Mesenteric fat pad (tissue), 1 donor: ENCODE results near the gene LRMDA. TPM values are rescaled to one million over a fixed set of nuclear protein-coding genes. Genes with fewer than 3 reads are reported as not detected.

Source experiments
- DNase-seq: peaks from one replicate; pipeline ENCODE4 v3.0.0-alpha.2; 2020; ENCODE audit warnings: low spot score
- total RNA-seq: library from RNA; stranded (reverse); fragmentation: NEBNext Ultra II Directional; extraction: Animal tissue kit (Norgen Biotek cat#: 25700); gene quantifications from one replicate; pipeline ENCODE4 v1.2.1, GENCODE V29; 2021
- donor health status: DM: yes; HTN: yes; CAD: no.

Gene LRMDA
- total RNA-seq, 1 donor from 2014 or later, result 26.6 TPM

DNA sequence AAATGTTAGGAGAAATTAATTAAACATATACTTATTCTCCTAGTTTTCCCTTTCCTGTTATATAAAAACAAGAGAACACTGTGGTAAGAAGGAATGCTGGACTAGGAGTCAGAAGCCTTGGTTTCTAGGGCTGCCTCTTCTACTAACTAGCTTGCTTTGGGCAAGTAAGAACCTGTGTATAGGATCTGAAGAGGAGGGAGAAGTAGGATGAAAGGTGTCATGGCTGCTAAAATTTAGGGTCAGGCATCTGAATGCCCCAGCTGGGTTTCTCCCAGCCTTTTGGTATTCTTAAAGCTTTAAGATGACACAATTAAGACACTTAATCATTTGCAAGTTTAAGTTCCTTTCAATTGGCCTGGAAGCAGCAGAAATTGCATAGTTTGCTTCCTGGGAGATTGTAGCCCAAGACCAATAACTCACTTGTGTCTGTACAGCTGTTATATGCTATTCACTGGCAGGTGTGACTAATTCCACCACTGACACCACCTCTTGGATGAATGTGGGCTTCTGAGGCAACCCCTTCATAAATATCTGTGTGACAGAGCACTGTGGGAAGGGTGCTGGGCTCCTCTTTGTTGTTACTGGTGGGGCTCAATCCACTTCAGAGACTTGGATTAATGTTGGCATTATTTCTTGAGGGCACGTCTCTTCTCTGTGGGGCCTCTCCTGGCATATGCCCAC is 137.2 kb downstream of the LRMDA start:
- no peak for DNase-seq

DNA sequence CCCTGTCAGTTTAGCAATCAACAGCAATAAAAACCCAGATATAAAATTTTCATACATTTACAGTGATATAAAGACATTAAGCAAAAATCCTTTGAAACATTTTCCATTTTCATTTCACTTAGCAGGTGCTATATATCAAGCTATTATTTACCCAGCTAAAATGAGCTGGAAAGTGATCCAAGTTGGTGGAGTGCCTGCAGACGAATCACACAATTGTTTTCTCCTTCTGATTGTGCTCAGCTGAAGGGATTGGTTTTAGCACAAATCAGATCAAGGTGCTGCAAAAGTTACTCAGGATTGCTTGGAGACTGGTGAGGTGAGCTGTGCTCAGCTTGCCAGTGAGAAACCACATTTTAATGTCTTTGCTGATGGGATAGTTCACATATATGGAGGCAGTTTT is 138.1 kb downstream of the LRMDA start:
- DNase-seq, result no peak

DNA sequence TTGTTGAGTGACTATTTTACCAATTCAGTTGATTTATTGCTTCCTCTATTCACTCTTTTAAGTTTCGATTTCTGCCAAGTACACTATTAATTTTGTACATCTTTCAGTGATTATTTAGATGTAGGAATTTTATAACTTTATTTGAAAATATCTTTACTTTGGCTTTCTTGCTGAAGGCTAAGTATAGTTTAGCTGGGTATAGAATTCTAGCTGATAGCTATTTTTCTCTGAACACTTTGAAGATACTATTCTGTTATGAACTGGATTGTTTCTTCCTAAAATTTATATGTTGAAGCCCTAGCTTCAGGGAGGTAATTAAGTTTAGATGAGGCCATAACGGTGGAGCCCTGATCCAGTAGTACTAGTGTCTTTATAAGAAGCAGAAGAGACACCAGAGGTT is 141.1 kb downstream of the LRMDA start:
- no peak for DNase-seq

DNA sequence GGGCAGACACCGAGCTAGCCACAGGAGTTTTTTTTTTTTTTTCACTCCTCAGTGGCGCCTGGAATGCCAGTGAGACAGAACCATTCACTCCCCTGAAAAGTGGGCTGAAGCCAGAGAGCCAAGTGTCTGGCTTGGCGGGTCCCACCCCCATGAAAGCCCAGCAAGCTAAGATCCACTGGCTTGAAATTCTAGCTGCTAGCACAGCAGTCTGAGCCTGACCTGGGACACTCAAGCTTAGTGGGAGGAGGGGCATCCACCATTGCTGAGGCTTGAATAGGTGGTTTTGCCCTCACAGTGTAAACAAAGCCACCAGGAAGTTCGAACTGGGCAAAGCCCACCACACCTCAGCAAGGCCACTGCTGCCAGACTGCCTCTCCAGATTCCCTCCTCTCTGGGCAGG is 144.5 kb downstream of the LRMDA start:
- no peak for DNase-seq

DNA sequence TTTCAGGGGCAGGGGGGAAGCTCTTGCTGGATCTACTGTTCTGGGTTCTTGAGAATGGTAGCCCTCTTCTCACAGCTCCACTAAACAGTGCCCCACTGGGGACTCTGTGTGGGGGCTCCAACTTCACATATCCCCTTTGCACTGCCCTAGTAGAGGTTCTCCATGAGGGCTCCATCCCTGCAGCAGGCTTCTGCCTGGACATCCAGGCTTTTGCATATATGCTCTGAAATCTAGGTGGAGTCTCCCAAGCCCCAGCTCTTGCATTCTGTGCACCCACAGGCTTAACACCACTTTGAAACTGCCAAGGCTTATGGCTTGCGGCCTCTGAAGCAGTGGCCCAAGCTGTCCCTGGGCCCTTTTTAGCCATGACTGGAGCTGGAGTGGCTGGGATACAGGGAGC is 150.7 kb downstream of the LRMDA start:
- no peak for DNase-seq

DNA sequence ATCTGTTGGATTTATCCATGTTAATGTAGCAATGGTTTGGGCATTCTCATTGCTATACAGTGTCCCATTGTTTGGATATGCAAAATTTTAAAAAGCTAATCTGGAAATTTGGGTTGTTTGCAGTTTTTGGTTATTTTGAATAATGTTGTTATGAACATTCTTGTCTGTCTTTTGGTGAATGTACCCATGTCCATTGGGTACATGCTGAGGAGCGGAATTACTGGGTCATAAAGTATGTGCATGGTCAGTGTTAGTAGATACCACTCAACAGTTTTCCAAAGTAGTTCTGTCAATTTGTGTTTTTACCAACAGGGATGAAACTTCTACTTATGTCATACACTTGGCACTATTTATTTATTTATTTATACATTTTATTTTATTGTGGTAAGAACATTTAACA is 153.9 kb downstream of the LRMDA start:
- DNase-seq, result no peak

DNA sequence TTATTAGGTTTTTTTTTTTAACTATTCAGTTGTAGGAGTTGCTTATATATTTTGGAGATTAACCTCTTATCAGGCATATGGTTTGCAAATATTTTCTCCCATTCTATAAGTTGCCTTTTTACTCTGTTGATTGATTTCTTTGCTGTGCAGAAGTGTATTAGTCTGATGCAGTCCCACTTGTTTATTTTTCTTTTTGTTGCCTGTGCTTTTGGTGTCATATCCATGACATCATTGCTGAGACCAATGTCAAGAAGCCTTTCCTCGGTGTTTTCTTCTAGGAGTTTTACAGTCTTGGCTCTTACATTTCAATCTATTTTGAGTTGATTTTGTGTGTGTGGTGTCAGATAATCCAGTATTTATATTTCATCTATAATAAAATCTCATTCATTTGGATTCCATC is 155.4 kb downstream of the LRMDA start:
- DNase-seq, result no peak

DNA sequence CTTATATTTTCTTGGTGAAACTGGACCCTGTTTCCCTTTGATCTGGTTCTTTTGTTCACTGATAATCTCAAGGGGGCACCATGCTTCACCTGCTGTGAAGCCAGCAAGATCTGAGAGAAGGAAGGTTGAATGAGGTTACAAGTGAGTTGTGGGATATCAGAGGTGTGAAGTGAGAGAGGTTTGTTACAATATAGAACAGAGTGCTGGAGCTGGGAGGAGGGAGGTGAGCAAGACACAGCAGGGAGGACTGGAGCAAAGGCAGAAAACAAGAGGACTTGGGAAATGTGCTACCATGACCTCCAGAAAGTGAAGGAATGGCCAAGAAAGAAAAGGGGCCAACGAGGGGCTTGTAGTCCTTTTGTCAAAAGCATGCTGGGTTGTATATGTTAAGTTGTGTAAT is 156.6 kb downstream of the LRMDA start:
- DNase-seq, result no peak

DNA sequence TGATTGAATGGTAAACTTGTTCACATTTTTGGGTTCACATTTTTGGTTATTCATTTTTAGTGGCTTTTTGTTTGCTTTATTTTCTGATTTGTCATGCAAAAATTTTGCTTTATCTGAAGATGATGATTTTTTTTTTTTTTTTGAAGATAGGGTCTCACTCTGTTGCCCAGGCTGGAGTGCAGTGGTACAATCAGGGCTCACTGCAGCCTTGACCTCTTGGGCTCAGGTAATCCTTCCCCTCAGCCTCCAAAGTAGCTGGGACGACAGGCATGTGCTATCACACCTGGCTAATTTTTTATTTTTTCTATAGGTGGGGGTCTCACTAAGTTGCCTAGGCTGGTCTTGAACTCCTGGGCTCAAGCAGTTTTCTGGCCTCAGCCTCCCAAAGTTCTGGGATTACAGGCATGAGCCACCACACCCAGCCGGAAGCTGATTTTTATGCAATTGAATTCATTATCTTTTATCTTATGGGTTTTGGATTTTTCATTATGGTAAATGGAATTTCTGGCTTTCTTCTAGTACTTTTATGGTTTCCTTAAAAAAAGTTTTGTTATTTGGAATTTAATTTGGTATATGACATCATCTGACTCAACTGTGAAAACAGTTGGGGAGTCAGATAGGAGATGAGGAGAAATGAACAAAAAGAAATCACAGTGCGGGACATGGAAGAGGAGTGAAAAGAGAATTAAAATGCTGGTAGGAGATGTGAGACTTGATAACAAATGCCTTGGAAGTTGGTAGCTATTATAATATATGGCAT is 158.7 kb downstream of the LRMDA start:
- no peak for DNase-seq

DNA sequence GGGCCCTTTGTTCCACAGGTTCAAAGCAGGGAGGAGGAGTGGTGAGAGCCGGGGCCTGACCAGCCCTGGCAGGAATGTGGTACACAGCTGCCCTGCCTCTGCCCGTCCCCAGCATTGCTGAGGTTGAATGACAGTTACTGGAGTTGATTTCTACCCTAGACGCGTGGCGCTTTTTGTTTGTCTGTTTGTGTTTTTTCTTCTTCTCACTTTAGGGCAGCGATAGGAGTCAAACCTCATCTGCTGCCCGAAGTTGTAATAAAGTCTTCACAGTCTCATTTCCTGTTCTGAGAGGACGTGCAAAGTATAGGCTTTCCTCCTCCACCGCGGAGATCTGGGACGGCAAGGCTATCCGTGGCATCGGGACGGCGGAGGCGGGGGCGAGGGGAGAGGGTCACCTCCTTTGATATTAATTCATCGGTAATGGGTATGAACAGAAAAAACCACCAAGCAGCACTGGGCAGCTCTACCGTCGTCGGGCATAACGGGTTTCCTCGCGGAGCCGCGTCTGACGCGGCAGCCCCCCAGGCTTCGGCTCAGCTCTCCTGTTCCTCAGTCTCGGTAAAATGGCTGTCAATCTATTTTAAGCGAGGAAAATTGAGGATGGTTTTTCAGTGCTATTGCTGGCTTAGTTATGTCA is 160.8 kb downstream of the LRMDA start:
- no peak for DNase-seq

DNA sequence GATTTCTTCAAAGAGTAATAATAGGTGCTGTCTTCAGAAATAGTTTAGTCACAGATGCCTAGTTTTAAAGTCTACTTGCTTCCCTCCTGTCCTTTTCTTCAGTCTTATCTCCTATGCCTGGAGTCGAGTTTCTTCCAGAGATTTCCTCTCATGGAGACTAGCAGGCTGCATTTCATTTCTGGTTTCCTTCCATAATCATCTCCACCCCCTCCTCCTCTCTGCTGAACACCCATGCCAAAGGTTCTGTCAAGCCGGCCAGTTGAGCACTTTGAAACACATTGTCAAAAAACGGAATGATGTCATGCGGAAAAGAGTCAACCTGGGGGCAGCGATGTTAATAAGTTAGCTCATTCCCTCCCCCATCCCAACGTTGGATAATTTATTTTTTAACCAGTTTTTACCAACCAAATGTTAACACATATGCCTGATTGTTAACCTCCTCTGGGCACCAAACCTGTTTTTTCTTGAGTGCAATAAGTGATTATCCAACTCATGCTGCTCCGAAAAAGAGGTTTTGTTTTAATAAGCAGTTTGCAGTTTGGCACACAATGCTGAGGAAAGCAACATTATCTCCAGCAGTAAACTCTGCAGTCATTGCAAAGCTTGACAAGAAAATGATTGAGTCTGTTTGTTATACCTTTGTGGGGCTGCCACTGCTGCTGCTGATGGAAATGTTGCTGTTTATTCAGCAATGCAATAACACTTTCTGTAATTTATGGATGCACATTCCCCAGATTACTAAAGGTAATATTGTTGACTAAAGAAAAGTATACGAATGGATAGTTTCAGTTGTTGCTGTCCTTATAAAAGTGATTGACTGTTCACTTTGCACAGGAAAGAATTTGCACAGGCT is 161.6 kb downstream of the LRMDA start:
- DNase-seq, result no peak

DNA sequence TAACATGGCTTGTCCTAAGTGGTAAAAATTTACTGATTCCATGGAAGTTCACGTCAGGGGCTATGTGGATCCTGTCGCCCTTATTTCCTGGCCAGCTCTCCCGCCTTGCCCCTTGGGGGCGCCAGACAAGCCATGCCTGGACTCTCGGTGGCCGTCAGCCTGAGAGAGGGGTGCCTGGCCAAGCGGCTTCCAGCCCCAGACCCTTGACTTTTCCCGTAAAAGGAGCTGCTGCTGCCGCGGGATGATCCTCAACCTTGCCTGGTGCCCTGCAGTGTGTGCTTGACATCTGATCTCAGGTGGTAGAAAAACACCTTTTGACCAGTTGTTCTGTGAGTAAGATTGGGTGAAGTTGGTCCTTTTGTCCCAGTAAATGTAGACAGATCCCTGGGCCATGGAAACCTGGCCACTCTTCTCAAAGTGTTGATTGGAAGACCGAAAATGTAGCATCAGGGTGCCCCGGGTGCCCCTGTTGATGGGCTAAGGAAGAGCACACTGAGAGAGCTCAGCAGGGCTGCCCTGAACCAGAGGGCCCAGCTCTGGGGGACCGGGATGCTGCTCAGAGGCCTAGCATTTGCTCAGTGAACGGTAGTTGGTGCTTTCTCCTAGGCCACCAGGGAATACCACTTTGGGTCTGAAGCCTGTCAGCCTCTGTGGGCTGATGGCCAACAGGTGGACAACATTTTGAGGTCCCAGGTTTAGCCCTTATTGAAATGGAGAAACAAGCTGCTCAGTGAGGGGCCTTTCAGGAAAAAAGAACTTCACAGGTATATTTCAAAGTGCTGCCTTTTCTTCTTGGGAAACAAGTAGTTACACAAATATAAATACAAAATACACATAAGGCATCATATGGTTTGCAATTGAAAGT is 162.5 kb downstream of the LRMDA start:
- DNase-seq, result no peak

DNA sequence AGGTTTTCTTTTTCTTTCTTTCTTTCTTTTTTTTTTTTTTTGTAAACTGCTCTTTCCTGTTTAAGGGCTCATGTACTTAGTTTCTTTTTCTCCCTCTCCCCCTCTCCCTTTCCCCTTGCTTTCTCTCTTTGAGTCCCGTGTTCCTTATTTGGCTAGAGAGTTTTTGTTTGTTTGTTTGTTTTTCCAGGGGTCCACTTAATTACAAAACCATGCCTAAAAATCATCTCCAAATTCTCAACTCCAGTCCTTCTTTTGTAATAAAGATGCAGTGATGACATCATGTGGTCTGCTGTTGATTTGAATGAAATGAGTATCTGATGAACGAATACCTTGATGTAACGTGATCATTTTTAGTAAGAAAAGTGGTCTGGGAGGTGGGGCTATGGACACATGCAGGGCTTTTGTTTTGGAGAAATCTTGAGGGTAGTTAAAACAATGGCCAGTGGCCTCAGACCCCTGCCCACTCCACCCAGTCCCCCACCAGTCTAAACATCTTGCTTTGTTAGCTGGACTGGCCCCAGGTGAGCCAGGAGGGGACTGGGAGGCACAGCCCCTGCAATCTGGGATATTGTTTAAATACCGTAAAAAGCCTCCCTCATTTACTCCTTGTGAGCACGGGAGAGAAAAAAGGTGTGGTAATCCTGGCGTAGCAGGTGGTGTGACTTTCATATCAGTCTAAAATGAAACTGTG is 165.7 kb downstream of the LRMDA start:
- no peak for DNase-seq

DNA sequence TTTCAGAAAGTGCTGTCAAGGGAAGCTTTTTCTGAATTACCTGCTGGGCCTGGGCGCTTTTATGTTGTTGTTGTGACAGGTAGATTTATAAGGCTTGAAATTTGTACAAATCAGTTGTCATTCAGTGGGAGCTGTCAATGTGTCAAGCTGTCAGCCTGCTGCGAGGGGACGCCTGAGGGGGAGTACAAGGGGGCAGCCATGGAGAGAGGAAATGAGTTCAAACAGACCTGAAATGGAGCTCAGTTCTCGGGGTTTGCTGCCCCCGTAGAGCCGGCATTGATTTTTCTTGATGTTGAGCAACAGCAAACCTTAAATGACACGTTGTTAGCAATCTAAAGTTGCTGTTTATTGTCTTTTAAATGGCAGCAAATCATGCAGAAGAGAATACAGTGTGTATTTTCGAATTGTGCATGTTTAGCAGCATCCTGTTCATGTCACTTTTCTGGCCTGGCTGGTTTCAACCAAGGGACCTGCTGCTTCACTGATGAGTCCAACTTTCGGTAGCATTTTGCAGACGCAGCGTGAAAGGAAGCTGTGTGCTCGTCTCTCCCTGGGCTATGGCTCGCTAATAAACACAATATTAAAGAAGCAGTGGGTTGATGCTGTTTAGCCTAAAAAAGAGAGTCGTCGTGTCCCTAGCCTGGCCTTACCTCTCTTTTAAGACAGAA is 166.5 kb downstream of the LRMDA start:
- DNase-seq, result no peak

DNA sequence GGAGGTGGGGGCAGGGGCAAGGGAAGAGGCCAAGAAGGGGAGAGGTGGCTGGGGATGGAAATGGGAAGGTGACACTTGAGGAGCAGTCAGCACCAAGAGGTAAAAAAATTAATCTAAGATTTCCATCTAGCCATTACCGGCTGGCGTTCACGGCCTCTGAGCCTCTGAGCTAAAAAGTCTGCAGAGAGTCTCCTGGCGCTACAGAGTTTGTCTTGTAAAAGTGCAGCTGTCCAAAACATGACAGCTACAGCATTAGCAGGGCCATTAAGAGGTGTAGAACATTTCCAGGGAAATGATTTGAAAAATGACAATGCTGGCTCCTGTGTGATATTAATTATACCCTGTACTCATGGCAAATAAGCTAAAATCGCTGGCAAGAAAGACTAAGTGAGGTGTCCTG is 167.6 kb downstream of the LRMDA start:
- DNase-seq, result no peak

DNA sequence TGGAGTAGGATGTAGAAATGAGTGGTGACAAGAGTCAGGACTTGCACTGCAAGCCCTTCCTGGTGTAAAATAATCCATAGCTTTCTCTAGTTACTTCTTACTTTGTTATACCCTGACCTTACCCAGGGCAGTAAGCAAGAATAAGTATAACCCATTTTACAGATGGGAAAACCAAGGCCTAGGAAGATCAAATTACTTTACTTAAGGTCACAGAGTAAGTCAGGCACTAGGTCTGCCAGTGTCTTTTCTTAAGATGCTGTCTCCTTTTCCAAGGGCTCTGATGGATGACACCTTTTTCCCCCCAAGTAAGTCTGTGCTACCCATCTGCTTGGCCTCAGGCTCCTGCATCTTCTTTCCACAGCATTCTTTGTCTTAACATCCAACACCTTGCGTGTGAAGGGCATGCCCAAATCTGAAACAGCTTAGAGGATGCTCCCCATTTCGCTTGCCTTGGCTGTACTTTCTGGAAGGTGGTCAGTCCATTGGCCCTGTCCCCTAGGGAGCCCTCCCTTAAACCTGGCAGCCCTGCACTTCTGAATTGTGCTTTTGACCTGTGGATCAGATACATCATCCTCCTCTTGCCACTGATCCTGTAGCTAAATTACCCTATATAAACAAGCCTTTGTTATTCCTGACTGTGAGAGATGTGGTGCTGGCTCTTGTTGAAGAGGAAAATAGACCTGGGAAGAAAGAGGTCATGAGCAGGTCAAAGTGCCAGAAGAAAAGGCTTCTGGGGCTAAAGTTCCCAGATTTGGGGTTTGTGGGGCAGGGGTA is 168.6 kb downstream of the LRMDA start:
- no peak for DNase-seq

DNA sequence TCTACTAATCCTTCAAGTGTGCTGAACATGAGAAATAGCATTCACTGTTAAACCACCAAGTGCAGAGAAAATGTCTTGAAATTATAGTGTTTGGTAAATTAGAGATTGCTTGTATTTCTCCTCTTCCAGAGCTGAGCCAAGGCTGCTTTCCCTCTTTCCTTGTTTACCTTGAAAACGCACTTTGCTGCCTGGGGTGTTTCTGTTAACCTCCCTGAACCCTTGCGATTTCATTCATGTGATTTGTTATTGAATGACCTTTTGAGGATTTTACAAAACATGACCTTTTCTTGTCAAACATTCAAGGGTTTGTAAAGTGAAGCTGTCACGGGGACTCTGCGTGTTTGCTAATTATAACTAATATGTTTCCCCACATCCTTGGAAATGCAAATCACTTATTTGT is 169.4 kb downstream of the LRMDA start:
- DNase-seq, result no peak

DNA sequence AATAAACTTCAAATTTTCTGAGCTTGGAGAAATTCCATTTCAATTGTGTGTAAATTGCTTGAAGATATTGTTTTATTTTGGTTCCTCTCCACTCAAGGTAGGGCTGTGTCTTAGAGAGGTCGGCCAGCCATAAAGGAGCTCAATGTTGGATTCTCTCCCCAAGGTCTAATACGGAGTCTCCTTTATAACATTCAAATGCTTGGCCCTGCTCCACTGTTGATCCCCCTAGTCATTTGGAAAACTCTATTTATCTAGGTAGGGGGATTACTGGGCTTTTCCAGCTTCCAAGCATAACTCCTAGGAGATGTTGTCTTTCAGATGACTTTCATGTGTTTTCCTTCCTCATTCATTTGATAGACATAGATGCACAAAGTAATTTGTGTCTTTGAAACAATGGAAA is 170.9 kb downstream of the LRMDA start:
- DNase-seq, result no peak

DNA sequence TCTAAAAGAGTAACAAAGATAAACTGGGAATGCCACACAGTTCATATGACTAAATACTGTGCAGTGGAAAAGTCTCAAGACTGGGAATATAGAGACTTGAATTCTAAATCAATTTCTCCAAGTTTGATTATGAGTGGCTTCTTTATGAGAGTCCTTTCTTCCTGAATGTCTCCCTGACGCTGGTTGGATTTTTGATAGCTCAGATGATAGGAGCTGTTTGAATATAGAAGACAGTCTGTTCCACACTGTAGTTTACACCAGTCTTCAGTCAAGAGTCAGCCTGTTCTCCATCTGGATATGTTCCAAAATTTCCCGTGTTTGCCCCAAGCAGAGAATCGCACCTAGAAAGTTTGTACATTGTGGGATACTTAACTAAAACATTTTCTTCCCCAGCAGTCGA is 173.7 kb downstream of the LRMDA start:
- no peak for DNase-seq
